ENCODE results near the gene PHACTR3.

PHACTR3 gene

GRCh38 chr20:59624401-59624800, 20.1 kb downstream of the PHACTR3 start:
- DNase-seq, result no peak

GRCh38 chr20:59625214-59625922, 21.0 kb downstream of the PHACTR3 start:
- DNase-seq, result no peak

DNA sequence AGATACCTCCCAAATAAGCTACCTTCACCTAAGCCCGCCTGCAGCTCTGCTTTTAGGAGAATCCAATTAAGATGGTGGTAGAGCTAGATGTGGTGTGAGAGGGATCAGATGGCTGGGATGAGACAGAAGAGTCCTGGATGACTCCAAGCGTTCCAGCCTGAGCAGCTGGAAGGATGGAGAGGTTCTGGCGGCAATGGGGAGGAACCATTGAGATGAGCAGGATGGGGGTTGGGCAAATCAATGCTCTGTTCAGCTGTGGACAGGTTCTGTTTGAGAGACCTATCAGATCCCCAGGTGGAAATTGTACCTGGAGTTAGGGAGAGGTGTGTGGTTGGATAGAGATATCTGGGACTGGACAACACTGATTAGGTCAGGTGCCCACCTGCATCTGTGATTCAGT, 23.0 kb downstream of the PHACTR3 start:
- no peak for DNase-seq

DNA sequence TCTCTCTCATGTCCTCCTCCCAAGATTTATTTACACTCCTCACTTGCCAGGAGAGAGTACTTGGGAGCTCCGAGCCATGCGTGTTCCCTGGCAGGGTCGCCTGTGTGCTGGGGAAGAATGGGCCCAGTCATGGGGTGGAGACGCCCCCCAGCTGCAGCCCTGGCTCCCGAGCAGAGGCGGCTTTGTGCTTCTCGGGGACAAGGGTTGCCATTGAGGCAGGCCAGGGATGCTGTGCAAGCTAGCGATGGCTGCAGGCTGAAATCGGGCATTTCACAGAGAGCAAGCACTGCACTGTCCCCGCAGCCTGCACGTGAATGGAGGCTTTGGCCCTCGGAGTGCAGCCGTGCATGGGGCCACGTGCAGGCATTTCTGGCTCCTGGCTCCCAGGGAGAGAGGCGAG, 23.8 kb downstream of the PHACTR3 start:
- DNase-seq, result no peak

DNA sequence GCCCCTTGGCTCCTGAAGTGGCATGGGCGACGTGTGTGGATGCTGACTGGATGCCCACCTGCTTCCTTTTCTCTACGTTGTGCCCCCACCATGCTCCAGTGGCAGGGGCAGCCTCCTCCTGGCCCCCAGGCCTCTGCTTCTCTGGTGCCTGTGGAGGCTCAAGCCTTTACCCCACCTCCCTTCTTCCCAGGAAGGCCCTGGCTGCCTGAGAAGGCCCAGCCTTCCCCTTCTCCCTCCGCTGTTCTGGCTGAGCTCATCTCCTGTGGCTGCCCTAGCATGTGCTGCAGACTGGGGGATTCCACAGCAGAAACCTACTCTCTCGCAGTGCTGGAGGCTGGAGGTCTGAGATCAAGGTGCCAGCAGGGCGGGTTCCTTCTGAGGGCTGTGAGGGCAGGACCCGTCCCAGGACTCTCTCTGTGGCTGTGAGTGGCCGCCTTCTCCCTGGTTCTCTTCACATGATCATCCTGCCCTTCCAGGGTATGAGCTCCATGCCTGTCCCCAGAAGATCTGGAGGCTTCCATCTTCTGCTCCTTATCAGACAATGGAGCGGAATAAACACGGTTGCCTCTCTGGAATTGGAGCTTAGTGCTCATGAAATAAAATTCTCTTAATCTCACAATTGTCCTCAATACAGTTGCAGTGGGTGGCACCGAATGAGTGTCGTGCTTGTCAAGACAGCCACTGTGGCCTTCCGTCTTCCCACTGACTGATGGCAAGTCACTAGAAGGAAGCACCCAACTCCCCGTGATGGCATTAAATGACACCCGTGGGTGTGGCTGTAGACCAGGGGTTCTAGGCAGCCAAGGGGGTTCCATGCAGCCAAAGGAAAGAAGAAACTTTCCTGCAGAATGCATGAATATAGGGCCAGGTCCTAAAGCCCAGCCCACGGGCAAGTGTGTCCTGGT, 25.1 kb downstream of the PHACTR3 start:
- no peak for DNase-seq

GRCh38 chr20:59630526-59630925, 26.2 kb downstream of the PHACTR3 start:
- DNase-seq, result no peak

- DNase-seq, result no peak
These were observed 27.6 kb downstream of the PHACTR3 start for GRCh38 chr20:59631751-59632540.

DNA sequence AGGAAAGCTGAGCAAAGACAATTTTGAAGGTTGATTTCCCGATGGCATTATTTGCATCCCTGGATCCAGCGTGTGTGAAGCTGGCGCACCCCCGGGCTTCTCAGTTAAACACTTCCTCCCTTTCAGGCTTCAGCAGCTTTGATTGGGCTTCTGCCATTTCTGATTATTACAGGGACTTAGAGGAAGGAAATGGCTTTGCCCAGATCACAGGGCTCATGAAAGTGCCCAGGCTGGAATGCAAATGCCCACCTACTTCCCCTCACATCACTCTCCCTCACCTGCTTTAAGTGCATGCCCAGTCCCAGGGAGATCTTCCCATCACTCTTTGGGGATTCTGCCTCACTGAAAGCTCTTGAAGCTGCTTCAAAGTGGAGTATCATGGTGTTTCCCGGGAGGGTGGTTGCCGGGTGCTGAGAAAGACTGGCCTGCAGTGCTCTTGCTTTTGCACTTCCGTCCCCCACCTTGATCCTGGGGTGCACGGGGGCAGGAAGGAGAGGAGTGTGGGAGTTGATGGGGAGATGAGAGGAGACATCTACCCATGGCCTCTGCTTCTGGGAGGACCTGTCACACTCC, 28.3 kb downstream of the PHACTR3 start:
- no peak for DNase-seq

- no peak for DNase-seq
These were observed 29.4 kb downstream of the PHACTR3 start for GRCh38 chr20:59633656-59634251.

DNA sequence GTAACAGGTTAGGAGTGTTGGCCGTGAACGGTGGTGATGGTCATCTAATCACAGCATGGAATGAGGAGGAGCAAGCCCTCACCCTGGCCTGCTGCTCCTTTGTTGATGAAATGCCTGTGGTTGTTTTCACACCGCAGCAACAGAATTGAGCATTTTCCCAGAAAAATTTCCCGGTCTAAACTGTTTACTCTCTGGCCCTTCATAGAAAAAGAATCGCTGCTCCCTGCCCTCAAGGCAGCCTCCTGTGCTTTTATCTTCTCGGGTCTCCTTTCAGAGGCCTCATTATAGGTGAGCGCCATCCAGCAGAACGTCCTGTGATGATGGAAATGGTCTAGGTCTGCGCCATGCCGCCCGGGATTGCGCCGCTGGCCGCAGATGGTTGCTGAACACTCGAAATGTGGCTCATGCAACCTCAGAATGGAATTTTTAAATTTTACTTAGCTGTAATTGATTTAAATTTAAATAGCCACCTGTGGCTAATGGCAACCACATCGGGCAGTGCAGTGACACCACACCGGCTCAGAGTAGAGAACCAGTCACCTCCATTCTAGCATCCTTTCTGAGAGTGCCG, 30.2 kb downstream of the PHACTR3 start:
- DNase-seq, result no peak

GRCh38 chr20:59636766-59637370, 32.5 kb downstream of the PHACTR3 start:
- DNase-seq, result no peak

- DNase-seq, result no peak
These were observed 35.9 kb downstream of the PHACTR3 start for GRCh38 chr20:59640267-59640666.

GRCh38 chr20:59643615-59644061, 39.3 kb downstream of the PHACTR3 start:
- DNase-seq, result no peak

GRCh38 chr20:59644371-59644939, 40.1 kb downstream of the PHACTR3 start:
- DNase-seq, result no peak

GRCh38 chr20:59645271-59645670, 40.9 kb downstream of the PHACTR3 start:
- no peak for DNase-seq

DNA sequence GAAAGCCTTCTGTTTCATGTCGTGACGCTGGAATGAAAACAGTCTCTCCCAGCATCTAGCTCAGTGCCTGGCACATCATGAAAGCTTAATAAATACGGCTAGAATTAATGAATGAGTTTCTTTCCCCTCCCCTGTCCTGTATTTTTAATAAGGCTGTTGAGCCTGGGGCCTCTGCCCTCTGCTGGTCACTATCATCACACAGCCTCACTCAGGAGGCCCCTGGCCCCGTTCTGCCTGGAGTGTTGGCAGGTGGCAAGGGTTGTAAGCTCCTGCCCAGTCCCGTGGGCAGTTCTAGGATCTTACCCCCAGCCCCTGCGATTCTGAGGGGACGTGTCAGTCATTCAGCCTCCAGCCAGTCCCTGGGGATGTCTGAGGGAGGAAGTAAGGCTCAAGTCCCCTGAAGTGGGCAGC, 41.4 kb downstream of the PHACTR3 start:
- DNase-seq, result no peak

GRCh38 chr20:59646487-59646886, 42.1 kb downstream of the PHACTR3 start:
- DNase-seq, result no peak

GRCh38 chr20:59647271-59647670, 42.9 kb downstream of the PHACTR3 start:
- no peak for DNase-seq

GRCh38 chr20:59648466-59649070, 44.2 kb downstream of the PHACTR3 start:
- DNase-seq, result no peak

GRCh38 chr20:59650418-59650817, 46.1 kb downstream of the PHACTR3 start:
- DNase-seq, result no peak

GRCh38 chr20:59652381-59652780, 48.0 kb downstream of the PHACTR3 start:
- no peak for DNase-seq
